ENCODE measurements around the gene PARD3.
"Not testable (repeated sequence)": the region's sequence is repeated elsewhere in the genome, so short reads cannot be mapped to it uniquely, and the experiment has no call there.

Gene PARD3

GRCh38 chr10:34405611-34406462 is 409.3 kb downstream of the PARD3 start:
- DNase-seq (ENCODE audit: low read depth in 2 of 2, low spot score in 1 of 2), result no peak

GRCh38 chr10:34403512-34403911 is 411.6 kb downstream of the PARD3 start:
- DNase-seq (ENCODE audit: low read depth in 2 of 2, low spot score in 1 of 2), result no peak

- DNase-seq (ENCODE audit: low read depth in 2 of 2, low spot score in 1 of 2), result no peak
These were observed 415.0 kb downstream of the PARD3 start for GRCh38 chr10:34400075-34400474.

- no peak for DNase-seq (ENCODE audit: low read depth in 2 of 2, low spot score in 1 of 2)
These were observed 416.1 kb downstream of the PARD3 start for GRCh38 chr10:34399013-34399412.

- no peak for DNase-seq (ENCODE audit: low read depth in 2 of 2, low spot score in 1 of 2)
These were observed 417.8 kb downstream of the PARD3 start for GRCh38 chr10:34397324-34397723.

GRCh38 chr10:34396663-34397062 is 418.4 kb downstream of the PARD3 start:
- DNase-seq (ENCODE audit: low read depth in 2 of 2, low spot score in 1 of 2), result no peak

- no peak for DNase-seq (ENCODE audit: low read depth in 2 of 2, low spot score in 1 of 2)
These were observed 422.4 kb downstream of the PARD3 start for GRCh38 chr10:34392641-34393170.

GRCh38 chr10:34391168-34391567 is 423.9 kb downstream of the PARD3 start:
- DNase-seq (ENCODE audit: low read depth in 2 of 2, low spot score in 1 of 2), result not testable (repeated sequence)

GRCh38 chr10:34389801-34390200 is 425.3 kb downstream of the PARD3 start:
- DNase-seq (ENCODE audit: low read depth in 2 of 2, low spot score in 1 of 2), result no peak

- DNase-seq (ENCODE audit: low read depth in 2 of 2, low spot score in 1 of 2), result no peak
These were observed 428.2 kb downstream of the PARD3 start for GRCh38 chr10:34386921-34387320.

GRCh38 chr10:34384372-34384771 is 430.7 kb downstream of the PARD3 start:
- DNase-seq (ENCODE audit: low read depth in 2 of 2, low spot score in 1 of 2), result no peak

GRCh38 chr10:34382626-34383025 is 432.5 kb downstream of the PARD3 start:
- no peak for DNase-seq (ENCODE audit: low read depth in 2 of 2, low spot score in 1 of 2)

- no peak for DNase-seq (ENCODE audit: low read depth in 2 of 2, low spot score in 1 of 2)
These were observed 434.2 kb downstream of the PARD3 start for GRCh38 chr10:34380856-34381255.

- no peak for DNase-seq (ENCODE audit: low read depth in 2 of 2, low spot score in 1 of 2)
These were observed 436.8 kb downstream of the PARD3 start for GRCh38 chr10:34378297-34378696.

- no peak for DNase-seq (ENCODE audit: low read depth in 2 of 2, low spot score in 1 of 2)
These were observed 437.3 kb downstream of the PARD3 start for GRCh38 chr10:34377833-34378232.

GRCh38 chr10:34374356-34375045 is 440.6 kb downstream of the PARD3 start:
- no peak for DNase-seq (ENCODE audit: low read depth in 2 of 2, low spot score in 1 of 2)

GRCh38 chr10:34373211-34373610 is 441.9 kb downstream of the PARD3 start:
- DNase-seq (ENCODE audit: low read depth in 2 of 2, low spot score in 1 of 2), result no peak

GRCh38 chr10:34372509-34372908 is 442.6 kb downstream of the PARD3 start:
- DNase-seq (ENCODE audit: low read depth in 2 of 2, low spot score in 1 of 2), result no peak

GRCh38 chr10:34370126-34370525 is 445.0 kb downstream of the PARD3 start:
- DNase-seq (ENCODE audit: low read depth in 2 of 2, low spot score in 1 of 2), result no peak

GRCh38 chr10:34369120-34369519 is 446.0 kb downstream of the PARD3 start:
- DNase-seq (ENCODE audit: low read depth in 2 of 2, low spot score in 1 of 2), result no peak

GRCh38 chr10:34364253-34365037 is 450.7 kb downstream of the PARD3 start:
- no peak for DNase-seq (ENCODE audit: low read depth in 2 of 2, low spot score in 1 of 2)

Measured in stimulated activated CD8-positive, alpha-beta memory T cell treated with anti-CD3 and anti-CD28 coated beads, Interleukin-4, amount 100 ng/mL, for 1 hour (primary cell).